MM.1S (cell line): ENCODE measurements around the gene CLPTM1L.
A peak's percentile ranks its signal among the peaks of the same experiment; 100 is the strongest.
"Not testable (repeated sequence)": the region's sequence is repeated elsewhere in the genome, so short reads cannot be mapped to it uniquely, and the experiment has no call there.

Source experiments
- DNase-seq: peaks from one replicate; pipeline ENCODE4 v3.0.0-alpha.2; 2015
- H2AFZ ChIP-seq: fragments of 300-600 bp; sonication (generic); 2 replicates; pipeline ENCODE4 v1.6.0; 2016; ENCODE audit warnings: antibody characterized with exemption, low read length
- H3F3A ChIP-seq: fragments of 300-600 bp; sonication (generic); 2 replicates; pipeline ENCODE4 v1.6.1; 2016; ENCODE audit warnings: mild to moderate bottlenecking, antibody characterized with exemption, low read length, moderate library complexity, mixed read lengths; ENCODE audit not compliant: insufficient read depth
- H3K27ac ChIP-seq: fragments of 300-600 bp; sonication (generic); 2 replicates; pipeline ENCODE4 v1.5.1; 2016; ENCODE audit warnings: mild to moderate bottlenecking, low read length
- H3K27me3 ChIP-seq: fragments of 300-600 bp; sonication (generic); replicated peaks from 2 replicates; pipeline ENCODE4 v1.6.0; 2016; ENCODE audit warnings: low read length; ENCODE audit not compliant: insufficient read depth
- H3K36me3 ChIP-seq: fragments of 300-600 bp; sonication (generic); replicated peaks from 2 replicates; pipeline ENCODE4 v1.6.1; 2016; ENCODE audit warnings: mild to moderate bottlenecking, low read length, mixed read lengths; ENCODE audit not compliant: insufficient read depth
- H3K4me1 ChIP-seq: fragments of 300-600 bp; sonication (generic); 2 replicates; pipeline ENCODE4 v1.6.1; 2016; ENCODE audit warnings: low read length, mixed read lengths
- H3K4me2 ChIP-seq: fragments of 300-600 bp; sonication (generic); 2 replicates; pipeline ENCODE4 v1.6.0; 2016; ENCODE audit warnings: low read depth, low read length
- H3K4me3 ChIP-seq: fragments of 300-600 bp; sonication (generic); 2 replicates; pipeline ENCODE4 v1.5.1; 2016; ENCODE audit warnings: low read length, mixed read lengths
- H3K79me2 ChIP-seq: fragments of 300-600 bp; sonication (generic); 2 replicates; pipeline ENCODE4 v1.6.1; 2016; ENCODE audit warnings: mixed run types, low read length, mixed read lengths
- H3K9ac ChIP-seq: fragments of 300-600 bp; sonication (generic); 2 replicates; pipeline ENCODE4 v1.6.1; 2016; ENCODE audit warnings: low read length, mixed read lengths
- H3K9me2 ChIP-seq: fragments of 300-600 bp; sonication (generic); replicated peaks from 2 replicates; pipeline ENCODE4 v1.6.1; 2016; ENCODE audit warnings: mild to moderate bottlenecking, low read length, mixed read lengths; ENCODE audit not compliant: insufficient read depth
- H3K9me3 ChIP-seq: fragments of 300-600 bp; sonication (generic); replicated peaks from 2 replicates; pipeline ENCODE4 v1.6.1; 2016; ENCODE audit warnings: mild to moderate bottlenecking, low read length, mixed read lengths; ENCODE audit not compliant: insufficient read depth
- H4K20me1 ChIP-seq: fragments of 300-600 bp; sonication (generic); 2 replicates; pipeline ENCODE4 v1.6.1; 2016; ENCODE audit warnings: mild to moderate bottlenecking, low read length, moderate library complexity, mixed read lengths; ENCODE audit not compliant: insufficient read depth
- CTCF ChIP-seq: fragments of 300-600 bp; sonication (generic); IDR thresholded peaks from 2 replicates; pipeline ENCODE4 v1.5.1; 2016; ENCODE audit warnings: antibody characterized with exemption, low read length, mixed read lengths
- EZH2 ChIP-seq: fragments of 300-600 bp; sonication (generic); optimal IDR thresholded peaks from 2 replicates; pipeline ENCODE3; 2017; ENCODE audit warnings: low read depth, mild to moderate bottlenecking, antibody characterized with exemption, low read length, mixed read lengths
- EZH2phosphoT487 ChIP-seq: fragments of 300-600 bp; sonication (generic); IDR thresholded peaks from 2 replicates; pipeline ENCODE4 v1.6.1; 2018; ENCODE audit warnings: antibody characterized with exemption, low read length

The CLPTM1L gene

GRCh38 chr5:1342268-1342667, 2.6 kb downstream of the CLPTM1L start:
- Histone ChIP-seq H3K4me1 (peaks cover 51% of the 10 kb centered on the region), H3K9me2 (no peaks in the 10 kb centered on the region), H3K9me3 (no peaks in the 10 kb centered on the region), H3K36me3 (peaks cover 45% of the 10 kb centered on the region), H3K27ac (peak overlapping the region; percentile 98), H3K27me3 (no peaks in the 10 kb centered on the region), H3F3A (peaks cover 60% of the 10 kb centered on the region), H4K20me1 (no peaks in the 10 kb centered on the region), H3K9ac (peak overlapping the region; percentile 98), H2AFZ (no peak overlapping the region), H3K4me2 (peak overlapping the region; percentile 92), H3K4me3 (peak overlapping the region; percentile 93), H3K79me2 (peaks cover 88% of the 10 kb centered on the region)
- no peak for TF ChIP-seq CTCF
- TF ChIP-seq EZH2phosphoT487 = no peak
- TF ChIP-seq EZH2 = no peak
- no peak for DNase-seq

GRCh38 chr5:1341863-1342262, 3.0 kb downstream of the CLPTM1L start:
- TF ChIP-seq EZH2phosphoT487 (no peak), EZH2 (no peak), CTCF (no peak)
- Histone ChIP-seq H4K20me1 (no peaks in the 10 kb centered on the region), H3K9ac (peak overlapping the region; percentile 98), H2AFZ (no peak overlapping the region), H3K4me3 (peak overlapping the region; percentile 93), H3K9me3 (no peaks in the 10 kb centered on the region), H3K4me1 (peaks cover 55% of the 10 kb centered on the region), H3K4me2 (peak overlapping the region; percentile 92), H3K36me3 (peaks cover 47% of the 10 kb centered on the region), H3K27ac (peak overlapping the region; percentile 98), H3K27me3 (no peaks in the 10 kb centered on the region), H3K79me2 (peaks cover 92% of the 10 kb centered on the region), H3K9me2 (no peaks in the 10 kb centered on the region), H3F3A (peaks cover 64% of the 10 kb centered on the region)
- DNase-seq = peak; percentile 97

- Histone ChIP-seq H3K4me3 (peak overlapping the region; percentile 13; the same call in 1 of the 2 replicates), H3K4me2 (peak overlapping the region; percentile 84; the same call in 1 of the 2 replicates), H3K79me2 (peaks cover 98% of the 10 kb centered on the region), H3K4me1 (peaks cover 62% of the 10 kb centered on the region), H3K27ac (peak overlapping the region; percentile 98; the same call in 1 of the 2 replicates), H3K36me3 (peaks cover 58% of the 10 kb centered on the region), H3F3A (peaks cover 81% of the 10 kb centered on the region)
- not testable (repeated sequence) for H3K9me2 ChIP-seq, H2AFZ ChIP-seq, H3K9ac ChIP-seq, H4K20me1 ChIP-seq, H3K9me3 ChIP-seq, DNase-seq, H3K27me3 ChIP-seq
Observed at GRCh38 chr5:1339818-1340210, 5.1 kb downstream of the CLPTM1L start.

- Histone ChIP-seq H3K36me3 (peaks cover 62% of the 10 kb centered on the region), H3K79me2 (peaks cover 100% of the 10 kb centered on the region)
- DNase-seq = not testable (repeated sequence)
Observed at GRCh38 chr5:1339139-1339817, 5.6 kb downstream of the CLPTM1L start.

More at GRCh38 chr5:1339139-1339817, 5.6 kb downstream of the CLPTM1L start:
- not testable (repeated sequence) for H3K9me3 ChIP-seq, H3K9me2 ChIP-seq, H3K27me3 ChIP-seq, H2AFZ ChIP-seq, H4K20me1 ChIP-seq, H3K9ac ChIP-seq, H3K4me3 ChIP-seq
- peaks cover 62% of the 10 kb centered on the region for H3K4me1 ChIP-seq
- peak overlapping the region; percentile 98; the same call in 1 of the 2 replicates for H3K27ac ChIP-seq
- H3F3A ChIP-seq = peaks cover 80% of the 10 kb centered on the region
- H3K4me2 ChIP-seq = peak overlapping the region; percentile 34
